Cardiac fibroblast (primary cell): ENCODE data around the gene RAD23A.

Experiments
- DNase-seq, 2 donors: peaks; one replicate each; pipeline versions ENCODE4 v3.0.0 to v3.0.0-alpha.2; 2010; ENCODE audit warnings: low read depth in 2 of 2
- H3K4me3 ChIP-seq, 2 donors: replicated peaks in 1 of 2; 1 replicate in 1 of 2; 2 replicates in 1 of 2; pipeline ENCODE4 v1.5.1; 2011; ENCODE audit warnings: low read depth in 2 of 2, low read length in 2 of 2, mild to moderate bottlenecking in 2 of 2, moderate library complexity in 1 of 2
- CTCF ChIP-seq: IDR thresholded peaks from one replicate; pipeline ENCODE4 v1.5.1; 2011; ENCODE audit warnings: low read depth, mild to moderate bottlenecking, low read length, inconsistent platforms

The RAD23A gene

GRCh38 chr19:12995596-12996405 lies 50.1 kb downstream of the RAD23A start:
- peak overlapping the region; percentile 86 to 90 for H3K4me3 ChIP-seq
- DNase-seq = peak; percentile 49 to 55
- no peak for TF ChIP-seq CTCF

- H3K4me3 ChIP-seq = peak overlapping the region; percentile 86 to 90
- TF ChIP-seq CTCF = no peak
- peak in 1 of 2 donors; percentile 48 for DNase-seq
Observed at GRCh38 chr19:12996406-12997094, 50.9 kb downstream of the RAD23A start.

- no peak for TF ChIP-seq CTCF
- no peak for DNase-seq
- peak overlapping the region; percentile 86 to 90 for H3K4me3 ChIP-seq
Observed at GRCh38 chr19:12997179-12997966, 51.7 kb downstream of the RAD23A start.

GRCh38 chr19:12997967-12998940 lies 52.6 kb downstream of the RAD23A start:
- TF ChIP-seq CTCF = no peak
- no peak for DNase-seq
- H3K4me3 ChIP-seq = no peak overlapping the region

GRCh38 chr19:13001166-13001501 lies 55.5 kb downstream of the RAD23A start:
- no peak overlapping the region for H3K4me3 ChIP-seq
- no peak for TF ChIP-seq CTCF
- no peak for DNase-seq
